ENCODE measurements around the gene MEIS2.
"Not testable (repeated sequence)": the region's sequence is repeated elsewhere in the genome, so short reads cannot be mapped to it uniquely, and the experiment has no call there.

The MEIS2 gene

GRCh38 chr15:36992454-36992853 lies 107.9 kb downstream of the MEIS2 start:
- no peaks in the 10 kb centered on the region for H3K9me3 ChIP-seq (ENCODE audit: insufficient read depth, low read length)
- H3K36me3 ChIP-seq (replicated peaks; ENCODE audit: low read depth, low read length): no peaks in the 10 kb centered on the region
- TF ChIP-seq, protein P1, sequence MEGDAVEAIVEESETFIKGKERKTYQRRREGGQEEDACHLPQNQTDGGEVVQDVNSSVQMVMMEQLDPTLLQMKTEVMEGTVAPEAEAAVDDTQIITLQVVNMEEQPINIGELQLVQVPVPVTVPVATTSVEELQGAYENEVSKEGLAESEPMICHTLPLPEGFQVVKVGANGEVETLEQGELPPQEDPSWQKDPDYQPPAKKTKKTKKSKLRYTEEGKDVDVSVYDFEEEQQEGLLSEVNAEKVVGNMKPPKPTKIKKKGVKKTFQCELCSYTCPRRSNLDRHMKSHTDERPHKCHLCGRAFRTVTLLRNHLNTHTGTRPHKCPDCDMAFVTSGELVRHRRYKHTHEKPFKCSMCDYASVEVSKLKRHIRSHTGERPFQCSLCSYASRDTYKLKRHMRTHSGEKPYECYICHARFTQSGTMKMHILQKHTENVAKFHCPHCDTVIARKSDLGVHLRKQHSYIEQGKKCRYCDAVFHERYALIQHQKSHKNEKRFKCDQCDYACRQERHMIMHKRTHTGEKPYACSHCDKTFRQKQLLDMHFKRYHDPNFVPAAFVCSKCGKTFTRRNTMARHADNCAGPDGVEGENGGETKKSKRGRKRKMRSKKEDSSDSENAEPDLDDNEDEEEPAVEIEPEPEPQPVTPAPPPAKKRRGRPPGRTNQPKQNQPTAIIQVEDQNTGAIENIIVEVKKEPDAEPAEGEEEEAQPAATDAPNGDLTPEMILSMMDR (IDR thresholded peaks at IDR 0.05; ENCODE audit: low read depth, low read length): no peak
- no peak for TF ChIP-seq EZH2phosphoT487 (IDR thresholded peaks at IDR 0.05; ENCODE audit: low read depth)
- H3K79me2 ChIP-seq (ENCODE audit: low read length): no peaks in the 10 kb centered on the region
- no peaks in the 10 kb centered on the region for H4K20me1 ChIP-seq (ENCODE audit: insufficient read depth, low read length)
- H3K27ac ChIP-seq (ENCODE audit: low read length): no peak overlapping the region
- H3K27me3 ChIP-seq (ENCODE audit: low read depth, low read length): no peaks in the 10 kb centered on the region
- H3K4me3 ChIP-seq (ENCODE audit: low read length): no peak overlapping the region
- no peaks in the 10 kb centered on the region for H3K4me1 ChIP-seq (ENCODE audit: low read length)
- H3K4me2 ChIP-seq (ENCODE audit: low read length): no peak overlapping the region
- H2AFZ ChIP-seq (ENCODE audit: low read depth, low read length): no peak overlapping the region
- no peak overlapping the region for H3K9ac ChIP-seq (ENCODE audit: low read length)

DNA sequence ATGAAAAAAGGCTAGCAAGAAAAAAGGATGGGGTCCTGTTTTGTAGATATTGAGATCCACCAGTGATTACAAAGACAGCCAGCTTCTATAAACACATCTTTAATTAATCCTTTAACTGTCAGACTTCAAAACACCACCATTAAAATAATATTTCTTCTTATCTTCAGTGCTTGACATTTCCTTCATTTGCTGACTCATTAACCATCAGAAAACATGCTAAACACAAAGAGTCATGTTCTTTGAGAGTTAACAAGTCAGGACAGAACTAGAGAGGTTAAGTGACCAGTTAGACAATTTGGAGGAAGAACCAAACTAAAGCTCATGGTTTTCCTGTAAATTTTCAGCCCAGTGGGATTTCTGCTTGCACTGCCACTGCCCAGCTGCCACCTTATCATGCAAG lies 111.4 kb downstream of the MEIS2 start:
- H3K79me2 ChIP-seq (ENCODE audit: low read length): no peaks in the 10 kb centered on the region
- H3K36me3 ChIP-seq (replicated peaks; ENCODE audit: low read depth, low read length): no peaks in the 10 kb centered on the region
- H3K4me3 ChIP-seq (ENCODE audit: low read length): no peak overlapping the region
- H2AFZ ChIP-seq (ENCODE audit: low read depth, low read length): no peak overlapping the region
- no peaks in the 10 kb centered on the region for H3K4me1 ChIP-seq (ENCODE audit: low read length)
- no peaks in the 10 kb centered on the region for H4K20me1 ChIP-seq (ENCODE audit: insufficient read depth, low read length)
- no peaks in the 10 kb centered on the region for H3K27me3 ChIP-seq (ENCODE audit: low read depth, low read length)
- H3K4me2 ChIP-seq (ENCODE audit: low read length): no peak overlapping the region
- TF ChIP-seq, protein P1 (IDR thresholded peaks at IDR 0.05; ENCODE audit: low read depth, low read length): no peak
- no peak for TF ChIP-seq EZH2phosphoT487 (IDR thresholded peaks at IDR 0.05; ENCODE audit: low read depth)
- H3K27ac ChIP-seq (ENCODE audit: low read length): no peak overlapping the region
- no peak overlapping the region for H3K9ac ChIP-seq (ENCODE audit: low read length)
- H3K9me3 ChIP-seq (ENCODE audit: insufficient read depth, low read length): 0 out of 2 replicates have a peak, but pooled peaks cover 5% of the 10 kb centered on the region

DNA sequence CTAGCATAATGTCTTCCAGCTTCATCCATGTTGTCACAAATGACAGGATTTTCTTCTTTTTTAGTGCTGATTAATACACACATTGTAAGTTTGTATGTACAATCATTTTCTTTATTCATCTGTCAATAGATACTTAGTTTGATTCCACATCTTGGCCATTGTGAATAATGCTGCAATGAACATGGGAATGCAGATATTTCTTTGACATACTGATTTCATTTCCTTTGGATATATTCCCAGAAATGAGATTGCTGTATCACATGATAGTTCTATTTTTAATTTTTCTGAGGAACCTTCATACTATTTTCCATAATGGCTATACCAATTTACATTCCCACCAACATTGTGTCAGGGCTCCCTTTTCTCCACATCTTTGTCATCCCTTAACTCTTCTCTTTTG lies 117.9 kb downstream of the MEIS2 start:
- TF ChIP-seq, protein P1 (IDR thresholded peaks at IDR 0.05; ENCODE audit: low read depth, low read length): no peak
- no peak for TF ChIP-seq EZH2phosphoT487 (IDR thresholded peaks at IDR 0.05; ENCODE audit: low read depth)
- no peaks in the 10 kb centered on the region for H3K27me3 ChIP-seq (ENCODE audit: low read depth, low read length)
- H2AFZ ChIP-seq (ENCODE audit: low read depth, low read length): no peak overlapping the region
- H3K9me3 ChIP-seq (ENCODE audit: insufficient read depth, low read length): 0 out of 2 replicates have a peak, but pooled peaks cover 6% of the 10 kb centered on the region
- no peak overlapping the region for H3K27ac ChIP-seq (ENCODE audit: low read length)
- H3K9ac ChIP-seq (ENCODE audit: low read length): no peak overlapping the region
- H4K20me1 ChIP-seq (ENCODE audit: insufficient read depth, low read length): no peaks in the 10 kb centered on the region
- H3K79me2 ChIP-seq (ENCODE audit: low read length): no peaks in the 10 kb centered on the region
- no peaks in the 10 kb centered on the region for H3K36me3 ChIP-seq (replicated peaks; ENCODE audit: low read depth, low read length)
- no peaks in the 10 kb centered on the region for H3K4me1 ChIP-seq (ENCODE audit: low read length)
- no peak overlapping the region for H3K4me2 ChIP-seq (ENCODE audit: low read length)
- H3K4me3 ChIP-seq (ENCODE audit: low read length): no peak overlapping the region

- H3K9ac ChIP-seq (ENCODE audit: low read length); H2AFZ ChIP-seq (ENCODE audit: low read depth, low read length); H3K36me3 ChIP-seq (replicated peaks; ENCODE audit: low read depth, low read length); H3K27ac ChIP-seq (ENCODE audit: low read length); H3K9me3 ChIP-seq (ENCODE audit: insufficient read depth, low read length); H4K20me1 ChIP-seq (ENCODE audit: insufficient read depth, low read length); H3K4me3 ChIP-seq (ENCODE audit: low read length); H3K4me1 ChIP-seq (ENCODE audit: low read length); H3K4me2 ChIP-seq (ENCODE audit: low read length); H3K27me3 ChIP-seq (ENCODE audit: low read depth, low read length); H3K79me2 ChIP-seq (ENCODE audit: low read length): not testable (repeated sequence)
These were observed 120.1 kb downstream of the MEIS2 start for GRCh38 chr15:36980281-36980680.

- Histone ChIP-seq H3K4me1 (ENCODE audit: low read length) (no peaks in the 10 kb centered on the region), H3K27me3 (ENCODE audit: low read depth, low read length) (no peaks in the 10 kb centered on the region), H3K27ac (ENCODE audit: low read length) (no peak overlapping the region), H4K20me1 (ENCODE audit: insufficient read depth, low read length) (no peaks in the 10 kb centered on the region), H3K9ac (ENCODE audit: low read length) (no peak overlapping the region), H3K79me2 (ENCODE audit: low read length) (no peaks in the 10 kb centered on the region), H3K36me3 (replicated peaks; ENCODE audit: low read depth, low read length) (no peaks in the 10 kb centered on the region), H2AFZ (ENCODE audit: low read depth, low read length) (no peak overlapping the region), H3K9me3 (ENCODE audit: insufficient read depth, low read length) (no peaks in the 10 kb centered on the region), H3K4me3 (ENCODE audit: low read length) (no peak overlapping the region), H3K4me2 (ENCODE audit: low read length) (no peak overlapping the region)
- TF ChIP-seq, protein P1 (IDR thresholded peaks at IDR 0.05; ENCODE audit: low read depth, low read length): no peak
- no peak for TF ChIP-seq EZH2phosphoT487 (IDR thresholded peaks at IDR 0.05; ENCODE audit: low read depth)
These were observed 121.7 kb downstream of the MEIS2 start for GRCh38 chr15:36978625-36979024.

Data from OCI-LY3 (cell line).